Medulla oblongata (tissue), 1 donor: Measurements from ENCODE around the gene LRP5.
"Not testable (repeated sequence)": the region's sequence is repeated elsewhere in the genome, so short reads cannot be mapped to it uniquely, and the experiment has no call there.

Experiments
- DNase-seq: peaks from one replicate; pipeline ENCODE4 v3.0.0-alpha.2; 2015; ENCODE audit errors: extremely low spot score

The LRP5 gene

GRCh38 chr11:68442433-68442832, 130.0 kb downstream of the LRP5 start:
- no peak for DNase-seq

GRCh38 chr11:68444566-68444965, 132.2 kb downstream of the LRP5 start:
- DNase-seq = no peak

GRCh38 chr11:68445531-68446035, 133.2 kb downstream of the LRP5 start:
- DNase-seq = no peak

GRCh38 chr11:68446046-68446725, 133.8 kb downstream of the LRP5 start:
- DNase-seq = no peak

GRCh38 chr11:68447015-68447801, 134.8 kb downstream of the LRP5 start:
- peak; percentile 78 for DNase-seq

- DNase-seq = not testable (repeated sequence)
These were observed 135.5 kb downstream of the LRP5 start for GRCh38 chr11:68447914-68448313.

- DNase-seq = no peak
These were observed 136.2 kb downstream of the LRP5 start for GRCh38 chr11:68448604-68449011.

GRCh38 chr11:68449951-68450350, 137.6 kb downstream of the LRP5 start:
- no peak for DNase-seq

- DNase-seq = no peak
These were observed 138.3 kb downstream of the LRP5 start for GRCh38 chr11:68450711-68451110.

GRCh38 chr11:68454767-68455166, 142.4 kb downstream of the LRP5 start:
- no peak for DNase-seq

GRCh38 chr11:68455485-68455884, 143.1 kb downstream of the LRP5 start:
- DNase-seq = no peak

- DNase-seq = no peak
These were observed 145.0 kb downstream of the LRP5 start for GRCh38 chr11:68457216-68457897.

GRCh38 chr11:68457898-68458249, 145.5 kb downstream of the LRP5 start:
- no peak for DNase-seq

GRCh38 chr11:68458340-68458739, 145.9 kb downstream of the LRP5 start:
- not testable (repeated sequence) for DNase-seq

- peak; percentile 99 for DNase-seq
These were observed 147.7 kb downstream of the LRP5 start for GRCh38 chr11:68459886-68460740.

- DNase-seq = no peak
These were observed 148.6 kb downstream of the LRP5 start, which contains the start of gene PPP6R3 for GRCh38 chr11:68460741-68461574. Gene PPP6R3 (plus strand): TSS chr11:68460752. CDS start chr11:68537665, 76,913 bp downstream.

- no peak for DNase-seq
These were observed 149.2 kb downstream of the LRP5 start for GRCh38 chr11:68461575-68461917.

GRCh38 chr11:68463714-68464113, 151.3 kb downstream of the LRP5 start:
- no peak for DNase-seq

GRCh38 chr11:68467201-68467834, 154.9 kb downstream of the LRP5 start:
- DNase-seq = no peak

- DNase-seq = no peak
These were observed 155.9 kb downstream of the LRP5 start for GRCh38 chr11:68468217-68468828.
